Measurements from ENCODE around the gene TRIM66. TPM values are rescaled to one million over a fixed set of nuclear protein-coding genes. Genes with fewer than 3 reads are reported as not detected.

TRIM66 gene
- total RNA-seq, 2 donors from 2014 or later, result 2.8 to 10.5 TPM

- Histone ChIP-seq H3K4me1 (replicated peaks) (no peaks in the 10 kb centered on the region), H3K36me3 (no peaks in the 10 kb centered on the region), H3K27ac (no peak overlapping the region), H3K9me3 (no peaks in the 10 kb centered on the region), H3K27me3 (replicated peaks; ENCODE audit: insufficient read depth) (no peaks in the 10 kb centered on the region), H3K4me3 (no peak overlapping the region)
- TF ChIP-seq POLR2AphosphoS5 (IDR thresholded peaks at IDR 0.05), result no peak
- TF ChIP-seq CTCF (IDR thresholded peaks at IDR 0.05), result no peak
- no peak for TF ChIP-seq POLR2A (IDR thresholded peaks at IDR 0.05)
- 94% methylated on average over 1 of the region's 1 CpG for WGBS
- DNase-seq (ENCODE audit: low spot score), result no peak
- intact Hi-C loops (cut with DNase I), result no loop called here
Observed at GRCh38 chr11:8586184-8586583, 96.3 kb downstream of the TRIM66 start.

- H3K27ac ChIP-seq, result no peak overlapping the region
Observed at GRCh38 chr11:8584511-8584910, 98.0 kb downstream of the TRIM66 start.

GRCh38 chr11:8584082-8584481 lies 98.4 kb downstream of the TRIM66 start:
- Histone ChIP-seq H3K27me3 (replicated peaks; ENCODE audit: insufficient read depth) (no peaks in the 10 kb centered on the region), H3K27ac (no peak overlapping the region), H3K9me3 (no peaks in the 10 kb centered on the region), H3K36me3 (no peaks in the 10 kb centered on the region), H3K4me1 (replicated peaks) (no peaks in the 10 kb centered on the region), H3K4me3 (no peak overlapping the region)
- WGBS, result 80% methylated on average over 1 of the region's 1 CpG
- no peak for DNase-seq (ENCODE audit: low spot score)
- TF ChIP-seq POLR2A (IDR thresholded peaks at IDR 0.05), result no peak
- no peak for TF ChIP-seq CTCF (IDR thresholded peaks at IDR 0.05)
- no peak for TF ChIP-seq POLR2AphosphoS5 (IDR thresholded peaks at IDR 0.05)
- intact Hi-C loops (cut with DNase I), result no loop called here

More at GRCh38 chr11:8584511-8584910, 98.0 kb downstream of the TRIM66 start:
- WGBS, result 83% methylated on average over 2 of the region's 2 CpGs
- Histone ChIP-seq H3K4me1 (replicated peaks) (no peaks in the 10 kb centered on the region), H3K36me3 (no peaks in the 10 kb centered on the region), H3K4me3 (no peak overlapping the region), H3K27me3 (replicated peaks; ENCODE audit: insufficient read depth) (no peaks in the 10 kb centered on the region), H3K9me3 (no peaks in the 10 kb centered on the region)
- intact Hi-C loops (cut with DNase I), result no loop called here
- no peak for TF ChIP-seq POLR2A (IDR thresholded peaks at IDR 0.05)
- no peak for TF ChIP-seq POLR2AphosphoS5 (IDR thresholded peaks at IDR 0.05)
- TF ChIP-seq CTCF (IDR thresholded peaks at IDR 0.05), result no peak
- DNase-seq (ENCODE audit: low spot score), result no peak

- DNase-seq (ENCODE audit: low spot score), result no peak
- intact Hi-C loops (cut with DNase I), result no loop called here
- WGBS, result 85% methylated on average over 3 of the region's 3 CpGs
- TF ChIP-seq POLR2AphosphoS5 (IDR thresholded peaks at IDR 0.05) (no peak), POLR2A (IDR thresholded peaks at IDR 0.05) (no peak), CTCF (IDR thresholded peaks at IDR 0.05) (no peak)
- Histone ChIP-seq H3K27ac (no peak overlapping the region), H3K27me3 (replicated peaks; ENCODE audit: insufficient read depth) (no peaks in the 10 kb centered on the region), H3K4me1 (replicated peaks) (no peaks in the 10 kb centered on the region), H3K9me3 (no peaks in the 10 kb centered on the region), H3K4me3 (no peak overlapping the region), H3K36me3 (no peaks in the 10 kb centered on the region)
Observed at GRCh38 chr11:8581300-8581699, 101.2 kb downstream of the TRIM66 start.

GRCh38 chr11:8577791-8578581 lies 104.5 kb downstream of the TRIM66 start:
- WGBS, result 99% methylated on average over 2 of the region's 2 CpGs
- no peak overlapping the region for H3K27ac ChIP-seq
- H3K4me1 ChIP-seq (replicated peaks), result no peaks in the 10 kb centered on the region
- no peak for DNase-seq (ENCODE audit: low spot score)
- no peak overlapping the region for H3K4me3 ChIP-seq
- intact Hi-C loops (cut with DNase I), result no loop called here
- no peaks in the 10 kb centered on the region for H3K36me3 ChIP-seq
- no peaks in the 10 kb centered on the region for H3K9me3 ChIP-seq
- H3K27me3 ChIP-seq (replicated peaks; ENCODE audit: insufficient read depth), result no peaks in the 10 kb centered on the region
- TF ChIP-seq CTCF (IDR thresholded peaks at IDR 0.05) (no peak), POLR2AphosphoS5 (IDR thresholded peaks at IDR 0.05) (no peak), POLR2A (IDR thresholded peaks at IDR 0.05) (no peak)
